Stimulated activated CD4-positive, alpha-beta T cell treated with anti-CD3 and anti-CD28 coated beads, Interleukin-4, amount 100 ng/mL, for 4 hours (primary cell): Measurements from ENCODE around the gene SUPT5H.

Experiments
- DNase-seq, 2 experiments: peaks; one replicate each; pipeline ENCODE4 v3.0.0-alpha.2; 2020

The SUPT5H gene

DNA sequence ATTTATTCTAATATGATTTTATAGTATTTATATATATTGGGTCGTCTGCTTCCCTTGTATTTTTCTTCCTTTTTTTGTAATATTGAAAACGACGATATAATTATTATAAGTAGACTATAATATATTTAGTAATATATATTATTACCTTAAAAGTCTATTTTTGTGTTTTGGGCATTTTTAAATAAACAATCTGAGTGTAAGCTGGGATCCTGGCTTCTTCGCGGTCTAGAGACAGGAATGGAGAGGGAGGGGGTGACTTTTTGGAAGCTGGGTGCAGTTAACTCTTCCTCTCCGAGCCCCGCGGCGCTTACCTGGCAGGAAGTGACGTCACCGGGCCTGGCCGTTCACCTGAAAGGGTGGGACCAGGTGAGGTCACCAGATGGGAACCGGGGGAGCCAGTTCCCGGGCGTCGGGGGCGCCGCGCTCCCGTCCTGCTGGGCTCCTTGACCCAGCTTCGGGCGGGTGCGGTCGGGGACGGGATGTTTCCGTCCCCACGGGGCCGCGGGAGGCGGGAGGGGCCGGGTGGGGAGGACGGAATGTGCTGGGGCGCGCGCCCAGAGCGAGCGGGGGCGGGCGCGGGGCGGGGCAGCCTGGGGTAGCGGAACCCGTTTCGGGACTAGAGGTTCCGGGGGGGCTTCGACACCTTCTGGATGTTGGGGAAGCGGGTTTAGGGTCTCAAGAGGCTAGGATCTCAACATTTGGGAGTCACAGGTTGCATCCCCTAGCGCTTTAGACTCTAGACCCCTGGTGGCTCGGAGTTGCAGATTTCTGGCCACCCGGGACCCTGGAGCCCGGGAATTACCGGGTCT lies 36.0 kb upstream of the SUPT5H start:
- peak; percentile 75 to 84 for DNase-seq

DNA sequence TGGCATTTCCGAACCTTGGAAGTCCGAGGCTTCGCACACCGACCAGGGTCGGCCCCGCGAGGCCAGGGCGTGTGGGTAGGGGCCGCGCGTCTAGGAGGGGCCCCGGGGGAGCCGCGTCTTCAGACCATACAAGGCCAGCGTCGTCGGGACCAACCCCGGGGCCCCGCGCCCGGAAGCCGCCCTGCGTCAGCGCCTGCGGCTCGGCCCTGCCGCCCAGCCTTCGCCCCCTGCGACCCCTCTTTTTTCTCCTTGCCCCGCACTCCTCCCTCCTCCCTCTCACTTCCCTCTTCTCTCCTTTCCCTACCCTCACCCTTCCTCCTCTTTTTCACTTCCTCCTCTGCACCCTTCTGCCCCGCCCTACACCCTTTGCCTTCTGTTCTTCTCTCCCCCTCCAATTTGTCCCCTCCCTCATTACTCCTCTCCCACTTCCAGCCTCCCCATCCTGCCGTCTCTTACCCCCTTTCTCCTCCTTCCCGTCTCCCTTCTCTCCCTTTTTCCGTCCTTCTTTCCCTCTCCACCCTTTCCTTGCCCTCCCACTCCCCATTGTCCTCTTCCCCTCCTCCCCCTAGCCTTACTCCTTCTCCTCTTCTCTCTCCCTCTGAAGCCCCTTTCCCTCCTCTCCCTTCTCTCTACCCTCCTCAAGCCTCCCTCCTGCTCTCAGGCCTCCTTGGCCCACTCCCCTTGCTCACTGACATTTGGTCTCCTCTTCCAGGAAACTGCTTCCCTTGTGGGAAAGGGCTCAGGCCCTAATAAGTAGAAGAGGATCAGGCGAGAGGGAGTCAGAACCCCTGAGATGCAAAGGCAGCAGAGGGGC lies 35.2 kb upstream of the SUPT5H start:
- peak; percentile 50 to 60 for DNase-seq

DNA sequence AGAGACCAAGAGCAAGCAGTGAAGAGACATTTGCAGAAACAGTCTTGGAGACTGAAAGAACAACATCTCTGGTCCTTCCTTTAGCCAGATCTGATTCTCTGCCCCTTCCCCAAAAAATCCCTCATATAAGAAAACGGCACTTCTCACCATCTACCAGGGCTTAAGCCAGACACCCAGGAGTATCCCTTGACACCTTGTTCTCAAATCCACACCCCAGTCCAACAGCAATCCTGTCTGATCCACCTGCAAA lies 34.6 kb upstream of the SUPT5H start:
- no peak for DNase-seq

DNA sequence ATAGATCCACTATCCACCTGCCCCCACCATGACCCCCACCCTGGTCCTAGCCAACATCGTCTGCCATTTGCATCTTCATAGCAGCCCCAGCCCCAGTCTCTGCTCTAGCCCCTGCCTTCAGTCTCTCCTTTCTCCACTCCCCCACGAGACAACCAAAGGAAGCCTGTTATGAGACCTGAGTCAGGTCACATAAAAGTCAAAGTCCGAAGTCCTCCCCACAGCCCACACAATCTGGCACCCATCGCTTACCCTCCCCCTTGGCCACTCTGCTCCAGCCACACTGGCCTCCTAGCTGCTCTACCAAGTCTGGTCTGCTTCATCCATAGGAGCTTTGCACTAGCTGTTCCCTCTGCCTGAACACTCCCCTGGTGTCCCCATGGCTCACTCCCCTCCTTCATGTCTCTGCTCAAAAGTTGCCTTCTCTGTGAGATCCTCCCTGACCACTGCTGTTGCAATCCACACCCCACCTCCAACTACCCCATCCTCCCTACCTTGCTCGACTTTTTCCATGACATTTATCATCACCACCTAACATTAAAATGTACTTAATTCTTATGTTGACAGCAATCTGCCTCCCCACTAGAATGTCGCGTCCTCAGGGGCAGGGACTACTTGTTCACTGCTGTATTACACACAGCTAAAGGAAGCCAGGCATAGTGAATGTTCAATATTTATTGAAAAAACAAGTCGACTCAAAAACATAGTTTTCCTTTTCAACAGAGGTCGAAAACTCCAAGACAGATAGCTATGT lies 34.1 kb upstream of the SUPT5H start:
- no peak for DNase-seq

DNA sequence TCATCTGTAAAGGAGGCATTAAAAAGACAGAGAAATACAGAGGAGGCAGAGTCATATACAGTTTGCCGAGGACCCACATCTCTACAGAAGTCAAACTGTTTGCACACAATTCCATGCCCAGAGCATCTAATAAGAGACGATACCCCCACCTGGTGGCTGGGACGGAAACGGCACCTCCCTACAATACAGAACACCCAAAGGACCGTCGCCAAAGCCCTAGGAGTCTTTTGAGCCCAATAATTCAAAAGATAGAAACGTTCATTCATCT lies 33.6 kb upstream of the SUPT5H start:
- DNase-seq = peak; percentile 84 to 88

DNA sequence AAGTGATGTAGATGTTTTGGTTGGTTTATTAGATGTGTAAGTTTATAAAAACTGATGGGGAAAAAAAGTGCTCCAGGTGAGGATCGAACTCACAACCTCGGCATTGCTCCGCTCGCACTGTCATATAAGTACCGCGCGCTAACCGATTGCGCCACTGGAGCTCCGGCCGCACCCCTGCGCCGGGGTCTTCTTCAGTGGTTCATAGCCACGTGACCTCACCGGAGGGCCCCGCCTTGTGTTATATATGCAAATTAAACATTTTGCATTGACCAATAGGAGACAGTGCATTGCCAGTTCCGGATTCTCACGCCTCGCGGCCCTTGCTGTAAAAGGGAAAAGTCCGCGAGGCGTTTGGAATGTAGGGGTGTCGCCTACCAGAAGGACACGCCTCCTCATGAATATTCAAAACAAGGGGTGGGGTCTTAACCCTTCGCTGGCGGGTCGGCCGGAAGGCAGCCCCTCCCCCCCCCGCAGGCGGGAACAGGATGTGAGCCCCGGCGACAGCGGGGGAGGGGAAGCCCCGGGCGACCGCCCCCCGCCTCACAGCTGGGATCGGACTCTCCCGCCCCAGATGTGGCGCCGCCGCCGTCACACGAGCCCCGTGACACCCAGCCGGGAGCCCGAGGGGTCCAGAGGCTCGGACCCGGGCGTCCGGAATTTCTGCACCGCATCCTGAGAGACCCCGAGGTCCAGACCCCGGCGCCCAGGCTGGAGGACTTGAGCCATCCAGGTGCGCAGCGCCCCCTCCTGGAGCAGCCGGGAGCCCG lies 33.1 kb upstream of the SUPT5H start, which contains the start of gene PLEKHG2:
Gene PLEKHG2, plus strand, starts transcription at position 570 of the 767 bp plus-strand sequence. CDS start 1,418 bp downstream, outside the sequence.
- DNase-seq = peak; percentile 95 to 97

DNA sequence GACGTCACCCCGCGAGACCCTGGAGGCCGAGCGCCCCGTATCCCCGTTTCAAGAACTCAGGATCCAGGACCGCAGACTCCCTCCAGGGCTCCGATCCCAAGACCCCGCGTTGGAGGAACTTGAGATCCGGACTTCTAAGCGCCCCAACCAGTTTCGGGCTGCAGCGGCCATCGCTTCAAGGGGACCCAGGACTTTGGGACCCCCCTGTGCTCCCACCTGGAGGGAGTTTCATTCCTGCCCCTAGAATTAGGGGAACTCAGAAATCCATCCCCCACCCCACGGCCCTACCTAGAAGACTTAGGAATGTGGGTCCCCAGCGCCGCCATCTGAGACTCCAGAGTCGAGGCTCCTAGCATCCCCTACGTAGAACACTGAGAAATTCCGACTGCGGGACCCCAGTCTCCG lies 32.5 kb upstream of the SUPT5H start:
- no peak for DNase-seq

DNA sequence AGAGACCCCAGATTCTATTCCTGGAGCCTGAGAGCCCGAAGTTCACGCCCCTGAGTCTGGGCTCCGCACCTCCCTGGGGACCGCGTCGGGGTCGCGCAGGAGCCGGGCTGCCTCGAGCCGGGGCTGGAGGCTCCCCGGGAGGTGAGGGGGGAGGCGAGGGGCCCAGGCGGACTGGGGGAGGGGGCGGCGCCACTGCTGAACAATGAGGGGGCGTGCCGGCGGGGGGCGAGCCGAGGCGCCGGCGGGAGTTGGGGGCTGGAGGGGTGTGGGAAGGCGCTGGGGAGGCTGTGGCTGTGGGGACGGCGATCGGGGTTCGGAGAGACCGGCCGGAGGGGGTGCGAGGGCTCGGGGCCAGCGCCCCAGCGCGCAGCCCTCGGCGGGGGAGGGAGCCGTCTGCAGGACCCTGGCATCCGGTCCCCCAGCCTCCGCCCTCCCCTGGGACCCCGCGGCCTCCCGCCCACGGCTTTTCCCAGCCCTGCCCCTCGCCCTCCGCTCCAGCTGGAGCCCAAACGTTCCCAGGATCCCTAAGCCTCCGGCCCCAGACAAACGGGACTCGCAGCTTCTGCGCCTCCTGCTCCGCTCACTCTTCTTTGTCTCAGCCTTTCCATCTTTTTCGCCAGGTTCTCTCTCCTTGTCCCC lies 32.0 kb upstream of the SUPT5H start:
- peak; percentile 20 to 33 for DNase-seq

DNA sequence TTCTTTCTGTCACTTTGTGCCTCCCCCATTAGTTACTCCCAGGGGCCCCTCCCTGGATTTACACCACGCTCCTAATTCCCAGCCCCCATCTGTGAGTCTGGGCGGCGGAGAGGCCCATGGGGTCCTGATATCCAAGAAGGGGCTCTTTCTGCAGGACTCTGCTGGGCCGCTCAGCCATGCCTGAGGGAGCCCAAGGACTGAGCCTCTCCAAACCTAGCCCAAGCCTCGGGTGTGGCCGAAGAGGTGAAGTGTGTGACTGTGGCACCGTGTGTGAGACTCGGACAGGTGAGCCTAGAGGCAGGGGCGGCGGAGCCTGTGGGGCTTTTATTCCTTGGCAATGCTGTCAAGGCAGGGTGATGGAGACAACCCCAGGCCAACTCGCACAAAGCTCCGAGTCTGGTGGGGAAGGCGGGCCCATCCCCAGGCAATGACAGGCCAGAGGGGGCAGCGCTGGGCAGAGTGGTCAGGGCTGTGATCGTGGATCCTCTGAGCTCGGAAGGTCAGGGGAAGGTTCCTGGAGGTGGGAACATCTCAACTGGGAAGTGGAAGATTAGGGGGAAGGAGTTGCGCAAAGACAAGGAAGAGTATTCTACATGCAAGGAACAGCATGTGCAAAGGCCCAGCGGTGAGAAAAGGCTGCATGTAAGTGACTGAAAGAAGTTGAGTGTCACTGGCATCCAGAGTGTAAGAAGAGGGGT lies 31.3 kb upstream of the SUPT5H start:
- no peak for DNase-seq

DNA sequence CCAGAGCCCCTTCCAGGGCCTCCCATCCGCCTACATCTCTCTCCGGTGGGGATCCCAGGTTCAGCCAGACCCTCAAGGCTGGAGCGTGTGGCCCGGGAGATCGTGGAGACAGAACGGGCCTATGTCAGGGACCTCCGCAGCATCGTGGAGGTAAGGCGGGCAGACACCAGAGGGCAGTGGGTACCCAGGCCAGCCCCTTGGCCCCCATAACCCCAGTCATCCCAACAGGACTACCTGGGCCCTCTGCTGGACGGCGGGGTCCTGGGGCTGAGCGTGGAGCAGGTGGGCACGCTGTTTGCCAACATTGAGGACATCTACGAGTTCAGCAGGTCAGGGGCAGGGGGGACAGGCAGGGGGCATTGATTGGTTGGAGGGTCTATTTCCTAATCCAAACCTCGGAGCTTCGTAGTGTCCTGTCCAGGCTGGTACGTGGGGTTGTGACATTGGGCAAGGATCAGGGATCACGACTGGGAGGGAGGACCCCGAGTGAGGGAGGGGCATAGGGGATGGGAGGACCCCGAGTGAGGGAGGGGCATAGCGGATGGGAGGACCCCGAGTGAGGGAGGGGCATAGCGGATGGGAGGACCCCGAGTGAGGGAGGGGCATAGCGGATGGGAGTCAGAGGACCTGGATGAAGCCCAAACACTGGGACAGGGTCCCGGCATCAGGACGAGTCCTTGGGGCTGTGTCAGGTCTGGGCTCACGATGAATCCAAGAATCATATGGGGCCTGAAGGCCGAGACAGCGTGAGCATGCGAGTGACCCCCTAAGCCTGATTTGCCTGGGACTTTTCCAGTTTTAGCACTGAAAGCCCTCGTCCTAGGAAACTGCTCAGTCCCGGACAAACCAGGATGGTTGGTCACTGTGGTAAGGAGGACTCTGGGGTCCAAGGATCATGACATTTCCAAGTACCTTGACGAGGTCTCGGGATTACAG lies 30.0 kb upstream of the SUPT5H start:
- DNase-seq = no peak

DNA sequence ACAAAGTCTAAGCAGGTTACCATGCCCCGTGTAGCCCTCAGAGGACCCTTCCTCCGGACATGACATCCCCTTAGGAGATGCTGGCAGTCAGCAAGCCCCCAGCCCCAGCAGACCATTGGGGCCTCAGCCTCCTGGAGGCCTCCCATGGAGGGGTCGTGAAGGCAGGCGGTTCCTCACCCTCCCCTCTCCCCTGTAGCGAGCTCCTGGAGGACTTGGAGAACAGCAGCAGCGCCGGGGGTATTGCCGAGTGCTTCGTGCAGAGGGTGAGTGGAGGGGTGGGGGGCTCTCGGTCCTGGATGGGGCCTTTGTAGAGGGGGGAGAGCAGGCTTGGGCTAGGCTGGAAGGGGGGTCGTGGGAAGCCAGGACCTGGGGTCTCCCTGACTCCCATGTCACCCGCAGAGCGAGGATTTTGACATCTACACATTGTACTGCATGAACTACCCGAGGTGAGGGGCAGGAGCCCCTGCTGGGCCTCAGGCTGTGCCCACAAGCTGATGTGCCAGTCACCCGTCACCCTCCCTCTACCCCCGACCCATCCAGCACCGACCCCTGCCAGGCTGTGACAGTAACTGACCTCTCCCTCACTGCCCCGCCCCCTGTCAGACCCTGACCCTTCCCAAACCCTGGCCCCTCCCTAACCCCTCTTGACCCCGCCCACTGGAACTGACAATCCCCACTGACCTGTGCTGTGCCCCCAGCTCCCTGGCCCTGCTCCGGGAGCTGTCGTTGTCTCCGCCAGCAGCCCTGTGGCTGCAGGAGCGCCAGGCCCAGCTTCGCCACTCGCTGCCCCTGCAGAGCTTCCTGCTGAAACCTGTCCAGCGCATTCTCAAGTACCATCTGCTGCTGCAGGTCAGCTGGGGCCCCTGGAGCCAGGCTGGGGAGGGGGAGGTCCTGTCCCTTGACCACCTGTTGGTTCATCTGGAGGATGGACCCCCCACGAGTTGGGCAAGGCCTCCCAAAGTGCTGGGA lies 28.9 kb upstream of the SUPT5H start:
- DNase-seq = no peak

DNA sequence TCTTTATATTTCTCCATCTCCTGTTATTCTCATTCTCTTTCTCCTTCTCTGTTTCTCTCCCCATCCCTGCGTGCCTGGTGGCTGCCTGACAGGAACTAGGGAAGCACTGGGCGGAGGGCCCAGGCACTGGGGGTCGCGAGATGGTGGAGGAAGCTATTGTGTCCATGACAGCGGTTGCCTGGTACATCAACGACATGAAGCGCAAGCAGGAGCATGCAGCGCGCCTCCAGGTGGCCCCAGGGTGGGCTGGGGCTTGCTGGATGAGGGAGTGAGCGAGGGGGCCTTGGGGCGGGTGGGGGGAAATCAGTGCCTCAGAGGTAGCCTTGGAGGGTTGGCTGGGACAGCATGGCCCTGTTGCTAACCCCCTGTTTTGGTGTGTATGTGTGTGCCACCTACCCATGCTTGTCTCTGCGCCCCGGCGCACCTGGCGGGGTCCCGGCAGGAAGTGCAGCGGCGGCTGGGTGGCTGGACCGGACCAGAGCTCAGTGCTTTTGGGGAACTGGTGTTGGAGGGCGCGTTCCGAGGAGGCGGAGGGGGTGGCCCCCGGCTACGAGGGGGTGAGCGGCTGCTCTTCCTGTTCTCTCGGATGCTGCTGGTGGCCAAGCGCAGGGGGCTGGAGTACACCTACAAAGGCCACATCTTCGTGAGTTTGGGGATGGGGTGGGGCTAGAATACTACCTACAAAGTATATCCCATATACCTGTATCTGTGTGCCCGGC lies 27.8 kb upstream of the SUPT5H start:
- DNase-seq = no peak

DNA sequence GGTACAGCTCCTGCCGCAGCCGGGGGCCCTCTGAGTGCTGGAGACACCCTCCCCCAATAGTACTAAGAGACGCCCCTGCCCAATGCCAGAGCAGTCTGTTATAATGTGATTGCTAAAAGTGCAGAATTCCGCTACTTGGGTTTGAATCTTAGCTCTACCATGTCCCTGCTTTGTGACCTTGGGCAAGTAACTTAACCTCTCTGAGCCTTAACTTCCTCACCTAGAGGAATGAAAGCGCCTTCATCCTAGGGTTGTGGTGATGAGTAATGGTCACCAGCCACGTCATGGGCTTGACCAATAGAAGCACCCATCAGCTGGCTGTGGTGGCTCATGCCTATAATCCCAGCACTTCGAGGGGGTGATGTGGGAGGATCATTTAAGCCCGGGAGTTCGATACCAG lies 26.4 kb upstream of the SUPT5H start:
- DNase-seq = no peak

DNA sequence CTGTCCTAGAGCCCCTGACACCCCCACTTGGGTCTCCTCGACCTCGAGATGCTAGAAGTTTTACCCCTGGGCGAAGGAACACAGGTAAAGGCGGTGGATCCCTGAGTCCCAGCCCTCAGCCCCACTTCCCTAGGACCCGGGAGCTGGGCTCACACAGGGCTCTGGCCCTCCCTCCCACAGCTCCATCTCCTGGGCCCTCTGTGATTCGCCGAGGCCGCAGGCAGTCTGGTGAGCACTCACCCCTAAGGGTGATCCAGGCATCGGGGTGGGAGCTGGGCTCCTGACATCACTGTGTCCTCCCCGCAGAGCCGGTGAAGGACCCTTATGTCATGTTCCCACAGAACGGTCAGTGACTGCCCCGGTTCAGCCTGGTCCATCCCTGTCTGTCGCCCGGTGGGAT lies 24.6 kb upstream of the SUPT5H start:
- no peak for DNase-seq

DNA sequence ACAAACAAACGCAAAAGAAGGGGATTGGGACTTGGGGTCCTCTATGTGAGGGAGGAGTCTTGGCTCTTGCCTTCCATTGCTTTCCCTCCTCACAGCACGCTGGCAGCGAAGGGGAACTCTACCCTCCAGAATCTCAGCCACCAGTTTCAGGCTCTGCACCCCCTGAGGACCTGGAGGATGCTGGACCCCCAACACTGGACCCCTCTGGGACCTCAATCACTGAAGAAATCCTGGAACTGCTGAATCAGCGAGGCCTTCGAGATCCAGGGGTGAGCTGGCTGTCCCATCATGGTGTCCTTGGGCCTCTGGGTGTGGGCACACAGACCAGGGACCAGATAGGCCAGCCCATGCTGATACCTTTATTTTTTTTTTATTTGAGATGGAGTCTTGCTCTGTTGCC lies 23.4 kb upstream of the SUPT5H start:
- DNase-seq = no peak

DNA sequence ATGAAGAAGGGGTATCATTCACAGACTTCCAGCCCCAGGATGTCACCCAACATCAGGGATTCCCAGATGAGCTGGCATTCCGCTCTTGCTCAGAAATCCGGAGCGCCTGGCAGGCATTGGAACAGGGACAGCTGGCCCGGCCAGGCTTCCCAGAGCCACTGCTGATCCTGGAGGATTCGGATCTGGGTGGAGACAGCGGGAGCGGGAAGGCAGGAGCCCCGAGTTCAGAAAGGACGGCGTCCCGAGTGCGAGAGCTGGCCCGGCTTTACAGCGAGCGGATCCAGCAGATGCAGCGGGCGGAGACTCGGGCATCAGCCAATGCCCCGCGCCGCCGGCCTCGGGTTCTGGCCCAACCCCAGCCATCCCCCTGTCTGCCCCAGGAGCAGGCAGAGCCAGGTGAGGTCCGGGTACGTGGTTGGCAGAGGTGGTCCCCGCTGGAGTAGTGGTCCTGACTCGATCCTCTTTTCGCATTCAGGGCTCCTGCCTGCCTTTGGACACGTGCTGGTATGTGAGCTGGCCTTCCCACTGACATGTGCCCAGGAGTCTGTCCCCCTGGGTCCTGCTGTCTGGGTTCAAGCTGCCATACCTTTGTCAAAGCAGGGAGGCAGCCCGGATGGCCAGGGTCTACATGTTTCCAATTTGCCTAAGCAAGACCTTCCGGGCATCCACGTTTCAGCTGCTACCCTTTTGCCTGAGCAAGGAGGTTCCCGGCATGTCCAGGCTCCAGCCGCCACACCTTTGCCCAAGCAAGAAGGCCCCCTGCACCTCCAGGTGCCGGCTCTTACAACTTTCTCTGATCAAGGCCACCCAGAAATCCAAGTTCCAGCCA lies 21.9 kb upstream of the SUPT5H start:
- DNase-seq = no peak

DNA sequence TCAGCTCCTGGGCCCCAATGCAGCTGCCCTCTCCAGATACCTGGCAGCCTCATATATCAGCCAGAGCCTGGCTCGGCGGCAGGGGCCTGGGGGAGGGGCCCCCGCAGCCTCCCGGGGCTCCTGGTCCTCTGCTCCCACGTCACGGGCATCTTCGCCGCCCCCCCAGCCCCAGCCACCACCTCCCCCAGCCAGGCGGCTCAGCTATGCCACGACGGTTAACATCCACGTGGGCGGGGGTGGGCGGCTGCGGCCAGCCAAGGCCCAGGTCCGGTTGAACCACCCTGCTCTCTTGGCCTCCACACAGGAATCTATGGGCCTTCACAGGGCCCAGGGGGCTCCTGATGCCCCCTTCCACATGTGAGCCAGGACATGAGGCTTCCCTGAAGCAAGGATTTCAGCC lies 20.4 kb upstream of the SUPT5H start:
- no peak for DNase-seq

DNA sequence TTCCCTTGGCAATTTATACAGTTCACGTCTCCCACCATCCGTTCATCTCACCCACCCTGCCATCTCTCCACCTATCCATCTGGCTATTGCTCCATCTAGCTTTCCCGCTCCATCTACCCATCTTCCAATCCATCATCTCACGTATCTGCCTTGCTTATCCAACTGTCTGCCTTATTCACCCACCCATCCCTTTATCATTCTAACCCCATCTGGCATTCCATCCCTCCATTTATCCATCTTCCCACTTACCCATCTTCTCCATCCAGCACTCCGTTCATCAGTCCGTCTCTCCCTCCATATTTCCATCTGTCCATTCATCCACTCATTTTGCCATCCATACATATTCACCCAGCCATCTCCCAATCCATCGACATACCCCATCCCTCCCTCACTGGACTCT lies 19.6 kb upstream of the SUPT5H start:
- no peak for DNase-seq
